Activated CD8-positive, alpha-beta T cell treated with anti-CD3 and anti-CD28 coated beads for 36 hours (primary cell): Measurements from ENCODE around the gene IQCE. TPM values are rescaled to one million over a fixed set of nuclear protein-coding genes. Genes with fewer than 3 reads are reported as not detected.

Source experiments
- ATAC-seq: fragments of 200-7000 bp; cut with Tn5 transposase; one replicate; pipeline ENCODE4 v1.10.0; 2021; ENCODE audit warnings: mild to moderate bottlenecking, moderate library complexity
- CTCF ChIA-PET: fragments of 350-600 bp; sonication (Branson Sonifier 250); formaldehyde crosslinking; loops from one replicate; lab custom pipeline; 2021; ENCODE audit warnings: antibody characterized with exemption; lab: Charles Lee
- POLR2A ChIA-PET: fragments of 350-600 bp; sonication (Branson Sonifier 250); formaldehyde crosslinking; loops from one replicate; lab custom pipeline; 2021; ENCODE audit warnings: antibody characterized with exemption; lab: Charles Lee
- DNase-seq: peaks from one replicate; pipeline ENCODE4 v3.0.0-alpha.2; 2020
- H3K27ac Mint-ChIP-seq: one replicate; pipeline ENCODE4 v1.8.0; 2021; ENCODE audit warnings: mild to moderate bottlenecking, mixed read lengths
- H3K27me3 Mint-ChIP-seq: one replicate; pipeline ENCODE4 v1.8.0; 2021; ENCODE audit warnings: mixed read lengths
- H3K36me3 Mint-ChIP-seq: one replicate; pipeline ENCODE4 v1.8.0; 2021; ENCODE audit warnings: low read depth, mixed read lengths
- H3K4me1 Mint-ChIP-seq: one replicate; pipeline ENCODE4 v1.8.0; 2021; ENCODE audit warnings: low read depth, mixed read lengths
- H3K4me3 Mint-ChIP-seq: one replicate; pipeline ENCODE4 v1.8.0; 2021; ENCODE audit warnings: mild to moderate bottlenecking, moderate library complexity, mixed read lengths
- H3K9me3 Mint-ChIP-seq: one replicate; pipeline ENCODE4 v1.8.0; 2021; ENCODE audit warnings: mixed read lengths
- intact Hi-C: fragments of 100-400 bp; cut with micrococcal nuclease; formaldehyde crosslinking; loops from one replicate; pipeline ENCODE4 v1.10.0; 2022
- total RNA-seq, 2 experiments: library from RNA; stranded (reverse); gene quantifications; one replicate each; pipeline ENCODE4 v1.2.3, GENCODE V29; 2021
- TF ChIP-seq, protein P1 (sequence below): fragments of 200-600 bp; IDR thresholded peaks from one replicate; pipeline ENCODE4 v1.8.0; 2022; ENCODE audit warnings: antibody characterized with exemption, mild to moderate bottlenecking

The IQCE gene
- total RNA-seq, 2 experiments from 2014 or later, result 4.0 to 4.3 TPM

DNA sequence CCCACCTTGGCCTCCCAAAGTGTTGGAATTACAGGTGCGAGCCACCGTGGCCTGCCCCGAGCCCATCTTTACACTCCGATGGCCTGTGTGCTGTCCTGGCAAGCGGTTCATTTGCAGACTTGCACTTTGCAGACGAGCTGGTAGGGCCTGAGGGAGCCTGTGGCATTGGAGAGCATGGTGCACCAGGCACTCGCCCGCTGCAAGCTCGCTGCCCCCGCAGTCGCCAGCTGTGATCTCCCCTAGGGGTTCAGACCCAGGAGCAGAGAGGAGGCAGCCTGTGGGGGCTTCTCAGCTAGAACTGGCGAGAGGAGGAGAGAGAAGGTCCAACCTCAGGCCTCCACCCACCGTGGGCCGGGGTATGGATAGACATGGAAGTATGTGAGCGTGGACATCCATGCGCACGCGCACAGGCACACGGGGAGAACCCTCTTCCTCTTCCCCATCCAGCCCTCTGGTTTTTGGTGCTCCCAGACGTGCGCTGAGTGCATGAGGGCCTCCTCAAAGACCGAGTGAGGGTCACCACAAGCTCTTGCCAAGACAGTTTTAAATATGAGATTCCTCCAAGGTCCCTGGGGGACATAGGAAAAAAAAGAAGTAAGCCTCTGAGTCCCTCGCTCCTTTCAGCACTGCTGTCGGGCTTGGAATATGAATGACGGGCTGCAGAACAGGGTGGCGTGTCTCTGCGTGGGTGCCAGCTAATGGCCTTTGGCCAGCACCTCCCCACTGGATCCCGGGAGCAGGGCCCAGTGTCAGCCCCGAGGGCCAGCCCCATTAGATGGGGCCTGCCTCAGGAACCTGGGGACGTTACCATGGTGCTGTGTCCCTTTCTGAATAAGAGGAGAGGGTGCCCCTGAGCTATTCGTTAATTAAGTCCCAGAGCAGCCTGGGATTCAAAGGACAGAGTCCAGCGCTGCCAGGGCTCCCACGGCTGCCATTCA is 57.9 kb downstream of the IQCE start:
- POLR2A ChIA-PET, result no interaction called here
- Mint-ChIP-seq H3K27me3 (no peaks in the 10 kb centered on the region), H3K4me1 (no peaks in the 10 kb centered on the region), H3K4me3 (no peak overlapping the region), H3K36me3 (no peaks in the 10 kb centered on the region), H3K27ac (no peak overlapping the region), H3K9me3 (no peaks in the 10 kb centered on the region)
- DNase-seq, result no peak
- CTCF ChIA-PET, result no interaction called here
- intact Hi-C loops, result no loop called here
- TF ChIP-seq, protein P1, sequence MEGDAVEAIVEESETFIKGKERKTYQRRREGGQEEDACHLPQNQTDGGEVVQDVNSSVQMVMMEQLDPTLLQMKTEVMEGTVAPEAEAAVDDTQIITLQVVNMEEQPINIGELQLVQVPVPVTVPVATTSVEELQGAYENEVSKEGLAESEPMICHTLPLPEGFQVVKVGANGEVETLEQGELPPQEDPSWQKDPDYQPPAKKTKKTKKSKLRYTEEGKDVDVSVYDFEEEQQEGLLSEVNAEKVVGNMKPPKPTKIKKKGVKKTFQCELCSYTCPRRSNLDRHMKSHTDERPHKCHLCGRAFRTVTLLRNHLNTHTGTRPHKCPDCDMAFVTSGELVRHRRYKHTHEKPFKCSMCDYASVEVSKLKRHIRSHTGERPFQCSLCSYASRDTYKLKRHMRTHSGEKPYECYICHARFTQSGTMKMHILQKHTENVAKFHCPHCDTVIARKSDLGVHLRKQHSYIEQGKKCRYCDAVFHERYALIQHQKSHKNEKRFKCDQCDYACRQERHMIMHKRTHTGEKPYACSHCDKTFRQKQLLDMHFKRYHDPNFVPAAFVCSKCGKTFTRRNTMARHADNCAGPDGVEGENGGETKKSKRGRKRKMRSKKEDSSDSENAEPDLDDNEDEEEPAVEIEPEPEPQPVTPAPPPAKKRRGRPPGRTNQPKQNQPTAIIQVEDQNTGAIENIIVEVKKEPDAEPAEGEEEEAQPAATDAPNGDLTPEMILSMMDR, result no peak
- ATAC-seq, result no peak

DNA sequence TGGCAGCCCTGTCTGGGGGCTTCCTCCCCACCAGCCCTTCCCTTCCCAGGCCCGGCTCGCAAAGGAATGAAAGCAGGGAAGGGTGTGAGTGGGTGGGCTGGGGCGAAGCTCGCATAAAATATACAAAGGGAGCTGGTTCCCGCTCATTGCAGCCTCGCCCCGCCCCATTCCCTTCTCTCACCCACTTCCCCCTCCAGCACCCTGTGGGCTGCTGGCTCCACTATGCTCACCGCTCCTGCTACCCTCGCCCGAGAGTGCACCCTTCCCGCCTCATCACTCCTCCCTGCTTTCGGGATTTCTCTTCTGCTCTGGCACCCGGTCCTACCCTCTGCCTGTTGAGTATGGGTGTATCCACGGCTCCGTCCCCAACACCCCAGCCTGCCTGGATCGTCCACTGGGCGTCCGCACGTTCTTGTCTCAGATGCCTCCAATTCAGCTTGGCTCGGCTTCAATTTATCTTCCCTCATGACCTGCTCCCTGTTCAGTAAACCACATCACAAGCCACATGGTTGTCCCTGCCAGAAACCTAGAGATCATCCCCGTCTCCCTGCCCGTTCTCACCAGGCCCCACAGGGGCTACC is 58.6 kb downstream of the IQCE start:
- ATAC-seq, result no peak

DNA sequence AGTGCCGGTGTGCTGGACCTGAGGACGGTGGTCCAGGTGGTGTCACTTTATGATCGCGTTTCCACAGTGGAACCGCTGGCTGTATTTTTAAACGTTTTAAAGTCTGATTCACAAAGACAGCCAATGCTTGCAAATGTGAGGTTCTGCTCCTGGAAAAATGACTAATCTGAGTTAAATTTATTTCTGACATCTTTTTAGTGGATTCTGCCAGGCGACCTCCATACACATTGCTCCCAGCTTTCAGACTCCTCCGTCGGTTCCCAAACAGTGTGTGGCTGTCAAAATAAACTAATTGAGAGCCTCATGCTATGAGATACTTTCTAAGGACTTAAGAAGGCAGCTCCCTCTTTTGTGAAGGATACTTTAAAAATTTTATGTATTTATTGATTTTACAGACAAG is 60.3 kb downstream of the IQCE start:
- Mint-ChIP-seq H3K27me3 (no peaks in the 10 kb centered on the region), H3K4me1 (no peaks in the 10 kb centered on the region), H3K27ac (no peak overlapping the region), H3K36me3 (no peaks in the 10 kb centered on the region), H3K9me3 (no peaks in the 10 kb centered on the region), H3K4me3 (no peak overlapping the region)
- intact Hi-C loops, result no loop called here
- POLR2A ChIA-PET, result interaction anchor here (1.2 kb wide), 1 partner anchor 14 kb away, joined by 5 read pairs; no protein-coding TSS in a partner anchor
- CTCF ChIA-PET, result interaction anchor here (1.0 to 1.4 kb wide), 2 partner anchors 10 to 135 kb away, joined by 3 to 6 read pairs; no protein-coding TSS in a partner anchor
- DNase-seq (no peak), ATAC-seq (no peak)
- TF ChIP-seq, protein P1, result no peak

More for the DNA sequence above, 58.6 kb downstream of the IQCE start:
- TF ChIP-seq, protein P1, result no peak
- CTCF ChIA-PET, result no interaction called here
- POLR2A ChIA-PET, result no interaction called here
- no peaks in the 10 kb centered on the region for H3K36me3 Mint-ChIP-seq
- H3K4me3 Mint-ChIP-seq, result no peak overlapping the region
- intact Hi-C loops, result no loop called here
- DNase-seq, result no peak
- H3K27ac Mint-ChIP-seq, result no peak overlapping the region
- no peaks in the 10 kb centered on the region for H3K9me3 Mint-ChIP-seq
- H3K4me1 Mint-ChIP-seq, result no peaks in the 10 kb centered on the region
- no peaks in the 10 kb centered on the region for H3K27me3 Mint-ChIP-seq

DNA sequence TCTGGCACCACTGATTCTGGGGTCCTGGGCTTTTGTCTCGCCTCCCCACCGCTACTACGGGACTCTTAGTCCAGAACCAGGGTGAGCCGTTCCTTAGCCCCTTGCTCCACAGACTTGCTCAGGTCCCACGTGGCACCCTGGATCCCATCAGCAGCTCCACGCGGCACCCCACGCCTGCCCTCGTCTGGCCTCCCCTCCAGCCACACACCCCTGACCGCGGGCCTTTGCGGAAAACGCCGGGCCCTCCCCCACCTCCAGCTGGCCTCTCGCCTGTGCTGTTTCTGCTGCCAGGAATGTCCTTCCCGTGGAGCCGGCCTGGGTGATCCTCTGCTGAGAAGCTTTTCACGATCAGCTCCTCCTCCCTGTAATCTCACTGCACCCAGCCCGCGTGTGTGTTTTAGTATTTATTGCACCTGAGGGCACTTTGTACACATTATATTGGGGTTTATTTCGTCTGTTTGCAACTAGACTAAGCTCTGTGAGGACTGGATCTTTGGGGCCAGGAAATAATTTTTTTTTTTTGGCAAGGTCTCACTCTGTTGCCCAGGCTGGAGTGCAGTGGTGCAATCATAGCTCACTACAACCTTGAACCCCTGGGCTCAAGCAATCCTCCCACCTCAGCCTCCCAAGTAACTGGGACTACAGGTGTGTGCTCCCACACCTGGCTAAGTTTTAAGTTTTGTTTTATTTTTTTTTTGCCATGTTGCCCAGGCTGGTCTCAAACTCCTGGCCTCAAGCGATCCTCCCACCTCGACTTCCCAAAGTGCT is 62.5 kb downstream of the IQCE start:
- H3K36me3 Mint-ChIP-seq, result no peaks in the 10 kb centered on the region
- CTCF ChIA-PET, result no interaction called here
- no peak for ATAC-seq

More for the DNA sequence above, 62.5 kb downstream of the IQCE start:
- no peak for DNase-seq
- TF ChIP-seq, protein P1, result no peak
- Mint-ChIP-seq H3K9me3 (no peaks in the 10 kb centered on the region), H3K27me3 (no peaks in the 10 kb centered on the region), H3K4me3 (no peak overlapping the region), H3K27ac (no peak overlapping the region), H3K4me1 (no peaks in the 10 kb centered on the region)
- POLR2A ChIA-PET, result no interaction called here
- intact Hi-C loops, result no loop called here
